Body of pancreas (tissue), 4 donors: ENCODE measurements around the gene CDH4.

Source experiments
- CTCF ChIP-seq, 7 experiments: fragments of 450-650 bp in 4 of 7; fragments of 200-600 bp in 3 of 7; sonication (generic) in 3 of 7; IDR thresholded peaks; one replicate each; pipeline ENCODE4 v1.5.1; 2016 to 2019; ENCODE audit warnings: antibody characterized with exemption in 7 of 7
- POLR2A ChIP-seq, 3 donors: fragments of 450-650 bp; IDR thresholded peaks; one replicate each; pipeline ENCODE4 v1.6.1; 2016; ENCODE audit warnings: antibody characterized with exemption in 3 of 3, mild to moderate bottlenecking in 2 of 3

DNA sequence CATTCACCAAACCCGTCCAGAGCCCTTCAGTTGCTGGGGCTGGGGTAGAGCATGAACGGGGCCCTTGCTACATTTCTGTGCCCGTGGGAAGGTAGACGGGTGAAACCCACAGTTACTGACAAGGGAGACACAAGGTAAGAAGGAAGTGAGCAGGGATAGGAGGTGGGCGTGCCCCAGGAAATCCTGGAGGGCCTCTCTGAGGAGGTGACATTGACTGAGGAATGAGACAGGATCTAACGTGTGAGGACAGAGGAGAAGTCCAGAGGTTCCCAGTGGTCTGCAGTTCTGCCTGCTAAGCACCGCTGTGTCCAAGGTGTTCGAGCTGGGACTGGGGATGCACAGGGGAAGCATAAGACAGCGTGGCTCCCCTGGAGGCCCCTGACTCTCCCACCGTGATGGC is 378.8 kb downstream of the CDH4 start:
- TF ChIP-seq CTCF (IDR thresholded peaks at IDR 0.05) (no peak), POLR2A (IDR thresholded peaks at IDR 0.05) (no peak)
